ENCODE data around the gene CRIP1.
A peak's percentile ranks its signal among the peaks of the same experiment; 100 is the strongest.

Gene CRIP1

GRCh38 chr14:105536691-105537579 is 50.2 kb downstream of the CRIP1 start:
- DNase-seq: no peak

DNA sequence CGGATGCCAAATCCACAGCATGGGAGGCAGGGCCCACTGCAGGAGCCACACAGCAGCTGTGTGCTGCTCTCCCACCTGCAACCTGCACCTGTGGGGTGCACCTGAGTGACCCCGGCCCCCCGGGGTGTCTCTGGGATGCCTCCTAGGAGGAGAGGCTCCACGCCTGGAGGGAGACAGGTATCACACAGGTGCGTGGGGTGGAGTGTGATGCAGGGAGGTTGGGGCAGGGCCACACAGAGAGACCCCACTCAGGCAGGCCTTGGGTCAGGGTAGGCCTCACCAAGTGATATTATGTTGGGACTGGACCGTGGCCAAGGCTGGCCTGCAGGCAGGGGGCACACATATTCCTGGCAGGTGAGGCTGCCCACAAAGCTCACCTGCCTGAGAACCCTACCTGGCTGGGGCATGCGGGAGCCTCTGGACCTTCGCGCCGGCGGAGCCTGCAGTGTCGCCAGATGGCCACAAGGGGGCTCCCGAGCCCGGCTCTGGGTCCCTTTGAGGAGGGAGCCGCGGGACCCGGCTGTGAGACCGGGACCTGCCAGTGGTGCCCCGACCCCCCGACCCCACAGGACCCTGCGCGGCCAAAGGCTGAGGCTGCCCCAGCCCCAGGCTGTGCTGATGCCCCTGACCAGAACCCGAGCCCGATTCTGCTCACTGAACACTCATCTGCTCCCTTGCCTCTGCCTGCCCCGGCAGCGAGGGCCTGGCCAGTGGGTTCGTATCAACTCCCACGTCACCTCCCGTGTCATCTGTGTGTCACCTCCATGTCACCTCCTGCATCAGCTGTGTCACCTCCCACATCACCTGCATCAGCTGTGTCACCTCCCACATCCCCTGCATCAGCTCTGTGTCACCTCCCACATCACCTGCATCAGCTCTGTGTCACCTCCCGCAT is 51.1 kb downstream of the CRIP1 start:
- DNase-seq: peak in 1 of 2 experiments; percentile 55
